Lower lobe of right lung (tissue), 2 donors: ENCODE results near the gene GPBP1L1. TPM values are rescaled to one million over a fixed set of nuclear protein-coding genes. Genes with fewer than 3 reads are reported as not detected.
A peak's percentile ranks its signal among the peaks of the same experiment; 100 is the strongest.

Experiments
- ATAC-seq, 2 donors: fragments of 200-7000 bp; cut with Tn5 transposase; one replicate each; pipeline ENCODE4 v1.9.1; 2020 to 2022; ENCODE audit warnings: mild to moderate bottlenecking in 2 of 2, moderate library complexity in 2 of 2
- DNase-seq: peaks from one replicate; pipeline ENCODE4 v3.0.0-alpha.2; 2020
- H3K27ac ChIP-seq: fragments of 200-600 bp; one replicate; pipeline ENCODE4 v1.8.0; 2022
- H3K27me3 ChIP-seq: fragments of 200-600 bp; one replicate; pipeline ENCODE4 v1.8.0; 2022; ENCODE audit warnings: low read depth
- H3K36me3 ChIP-seq: fragments of 200-600 bp; one replicate; pipeline ENCODE4 v1.8.0; 2022; ENCODE audit warnings: mild to moderate bottlenecking
- H3K4me1 ChIP-seq: fragments of 200-600 bp; one replicate; pipeline ENCODE4 v1.8.0; 2022
- H3K4me3 ChIP-seq: fragments of 200-600 bp; one replicate; pipeline ENCODE4 v1.8.0; 2022; ENCODE audit warnings: mild to moderate bottlenecking
- H3K9me3 ChIP-seq: fragments of 200-600 bp; one replicate; pipeline ENCODE4 v1.8.0; 2022
- intact Hi-C: fragments of 100-400 bp; cut with DNase I; formaldehyde crosslinking; loops from one replicate; pipeline ENCODE4 v1.11.0; 2022
- total RNA-seq: library from RNA; stranded (reverse); fragmentation: NEBNext Ultra II Directional; extraction: Animal tissue kit (Norgen Biotek cat#: 25700); gene quantifications from one replicate; pipeline ENCODE4 v1.2.1, GENCODE V29; 2021
- TF ChIP-seq, protein P1 (sequence below): fragments of 200-600 bp; IDR thresholded peaks from one replicate; pipeline ENCODE4 v1.8.0; 2022; ENCODE audit warnings: antibody characterized with exemption, mild to moderate bottlenecking
- donor health status: DM: no; HTN: yes; CAD: no; lungs with severe emphysema.

GPBP1L1 gene
- total RNA-seq, 1 donor from 2014 or later: 146 TPM

DNA sequence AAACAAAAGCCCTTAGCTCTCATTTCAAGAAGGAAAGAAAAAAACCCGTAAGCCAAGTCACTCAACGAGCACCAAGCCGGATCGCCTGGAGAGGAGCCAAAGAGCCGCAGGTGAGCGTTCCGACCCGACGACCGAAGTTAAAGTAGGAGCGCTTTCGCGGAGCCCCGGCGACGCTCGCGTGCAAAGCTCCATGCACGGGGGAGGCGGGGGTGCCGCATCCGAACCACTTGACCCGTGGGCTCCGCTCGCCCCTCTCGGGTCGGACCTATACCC lies 382 bp downstream of the GPBP1L1 start:
- Histone ChIP-seq H3K27ac (peak overlapping the region; percentile 96), H3K27me3 (no peaks in the 10 kb centered on the region), H3K9me3 (no peaks in the 10 kb centered on the region), H3K4me3 (peak overlapping the region; percentile 91), H3K4me1 (peaks cover 51% of the 10 kb centered on the region), H3K36me3 (peaks cover 1% of the 10 kb centered on the region)
- peak; percentile 84 for DNase-seq
- TF ChIP-seq, protein P1, sequence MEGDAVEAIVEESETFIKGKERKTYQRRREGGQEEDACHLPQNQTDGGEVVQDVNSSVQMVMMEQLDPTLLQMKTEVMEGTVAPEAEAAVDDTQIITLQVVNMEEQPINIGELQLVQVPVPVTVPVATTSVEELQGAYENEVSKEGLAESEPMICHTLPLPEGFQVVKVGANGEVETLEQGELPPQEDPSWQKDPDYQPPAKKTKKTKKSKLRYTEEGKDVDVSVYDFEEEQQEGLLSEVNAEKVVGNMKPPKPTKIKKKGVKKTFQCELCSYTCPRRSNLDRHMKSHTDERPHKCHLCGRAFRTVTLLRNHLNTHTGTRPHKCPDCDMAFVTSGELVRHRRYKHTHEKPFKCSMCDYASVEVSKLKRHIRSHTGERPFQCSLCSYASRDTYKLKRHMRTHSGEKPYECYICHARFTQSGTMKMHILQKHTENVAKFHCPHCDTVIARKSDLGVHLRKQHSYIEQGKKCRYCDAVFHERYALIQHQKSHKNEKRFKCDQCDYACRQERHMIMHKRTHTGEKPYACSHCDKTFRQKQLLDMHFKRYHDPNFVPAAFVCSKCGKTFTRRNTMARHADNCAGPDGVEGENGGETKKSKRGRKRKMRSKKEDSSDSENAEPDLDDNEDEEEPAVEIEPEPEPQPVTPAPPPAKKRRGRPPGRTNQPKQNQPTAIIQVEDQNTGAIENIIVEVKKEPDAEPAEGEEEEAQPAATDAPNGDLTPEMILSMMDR: no peak
- ATAC-seq: peak; percentile 0 to 8
- intact Hi-C loops: no loop called here

DNA sequence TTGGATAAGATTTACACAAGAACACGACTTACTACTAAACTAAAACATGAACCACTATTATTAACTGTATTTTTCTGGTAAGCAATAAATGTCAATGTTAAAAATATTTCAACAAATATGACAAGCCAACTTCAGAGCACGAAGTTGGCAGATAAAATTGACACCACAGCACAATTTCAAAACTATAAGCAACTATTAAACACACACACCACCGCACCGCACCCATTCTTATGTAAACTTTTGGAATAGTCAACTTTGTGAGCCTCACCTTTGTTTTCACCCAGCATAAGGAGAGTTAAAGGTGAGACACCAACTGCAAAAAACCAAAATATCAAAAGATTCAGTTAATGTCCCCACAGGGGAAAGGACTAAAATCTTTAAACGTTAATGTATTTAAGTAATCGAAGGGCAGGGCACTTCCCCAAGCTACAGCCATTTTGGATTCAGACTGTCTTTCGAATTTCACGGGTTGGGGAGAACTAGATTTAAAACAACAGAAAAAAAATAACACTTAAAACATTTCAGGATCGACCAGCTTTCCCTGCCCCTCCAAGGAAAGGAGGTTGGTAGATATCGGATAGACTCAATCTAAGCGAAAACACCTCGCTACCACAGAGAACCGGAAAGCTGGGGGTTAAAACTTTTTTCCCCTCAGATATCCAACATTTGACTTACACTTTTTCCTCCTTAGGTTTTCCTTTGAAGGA lies 872 bp downstream of the GPBP1L1 start:
- no peak for ATAC-seq
- H3K4me1 ChIP-seq: peaks cover 55% of the 10 kb centered on the region
- H3K36me3 ChIP-seq: no peaks in the 10 kb centered on the region
- intact Hi-C loops: no loop called here
- no peaks in the 10 kb centered on the region for H3K9me3 ChIP-seq
- DNase-seq: no peak
- H3K4me3 ChIP-seq: peak overlapping the region; percentile 91
- TF ChIP-seq, protein P1: no peak
- peak overlapping the region; percentile 96 for H3K27ac ChIP-seq
- H3K27me3 ChIP-seq: no peaks in the 10 kb centered on the region

DNA sequence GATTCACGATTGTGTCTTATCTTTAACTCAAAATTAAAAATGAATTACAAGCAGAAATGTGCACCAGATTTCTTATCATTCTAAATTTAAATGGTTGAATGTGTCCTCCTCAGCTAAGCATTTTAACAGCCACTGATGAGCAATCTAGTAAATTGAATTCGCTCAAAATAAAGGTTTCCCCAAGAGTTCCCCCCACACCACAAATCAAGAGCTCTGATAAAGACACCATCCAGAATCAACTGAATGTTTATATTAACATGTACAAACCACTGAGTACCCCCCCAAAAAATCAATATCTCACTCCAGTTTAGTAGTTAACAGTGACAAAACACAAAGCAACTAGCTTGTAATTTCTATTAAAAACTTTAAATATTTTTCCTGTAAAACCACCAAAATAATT lies 1.9 kb downstream of the GPBP1L1 start:
- Histone ChIP-seq H3K9me3 (no peaks in the 10 kb centered on the region), H3K4me3 (peak overlapping the region; percentile 91), H3K4me1 (peaks cover 64% of the 10 kb centered on the region), H3K27ac (no peak overlapping the region), H3K36me3 (no peaks in the 10 kb centered on the region), H3K27me3 (no peaks in the 10 kb centered on the region)
- ATAC-seq: no peak
- intact Hi-C loops: no loop called here
- no peak for DNase-seq
- TF ChIP-seq, protein P1: no peak

DNA sequence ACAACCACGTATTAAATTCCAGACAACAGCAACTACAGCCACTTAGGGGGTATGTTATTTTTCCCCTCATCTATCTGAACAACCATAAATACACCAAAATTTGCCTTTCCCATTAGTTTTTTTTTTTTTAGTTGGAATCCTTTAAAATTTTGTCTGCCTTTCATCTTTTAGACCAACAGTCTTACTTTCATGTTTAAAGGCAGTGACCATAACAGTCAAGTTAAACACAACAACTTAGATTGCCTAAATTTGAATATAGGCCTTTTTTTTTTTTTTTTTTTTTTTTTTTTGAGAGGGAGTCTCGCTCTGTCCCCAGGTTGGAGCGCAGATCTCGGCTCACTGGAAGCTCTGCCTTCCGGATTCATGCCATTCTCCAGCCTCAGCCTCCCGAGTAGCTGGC lies 3.4 kb downstream of the GPBP1L1 start:
- no peak for ATAC-seq
- no peaks in the 10 kb centered on the region for H3K27me3 ChIP-seq
- H3K4me3 ChIP-seq: no peak overlapping the region
- intact Hi-C loops: no loop called here
- no peaks in the 10 kb centered on the region for H3K9me3 ChIP-seq
- TF ChIP-seq, protein P1: no peak
- peaks cover 68% of the 10 kb centered on the region for H3K4me1 ChIP-seq
- no peaks in the 10 kb centered on the region for H3K36me3 ChIP-seq
- H3K27ac ChIP-seq: no peak overlapping the region
- no peak for DNase-seq

DNA sequence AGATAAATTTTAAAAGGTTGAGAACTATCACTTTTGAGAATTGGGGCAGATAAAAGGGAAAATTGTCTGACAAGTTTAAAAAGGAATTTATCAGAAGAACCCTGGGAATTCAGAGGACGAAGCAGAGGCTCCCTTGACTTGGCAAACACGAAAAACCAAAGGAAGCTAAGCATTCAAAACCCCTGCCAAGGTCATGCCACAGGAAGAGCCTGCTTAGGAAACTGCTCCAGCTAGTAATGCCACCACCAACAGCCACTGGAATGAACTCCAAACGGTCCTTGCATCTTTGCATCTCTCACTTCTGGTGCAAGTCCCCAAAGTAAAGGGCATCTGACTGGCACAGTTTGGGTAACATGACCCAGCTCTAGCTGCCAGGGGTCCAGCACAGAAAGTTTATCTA lies 7.2 kb downstream of the GPBP1L1 start:
- intact Hi-C loops: no loop called here
- peaks cover 94% of the 10 kb centered on the region for H3K4me1 ChIP-seq
- DNase-seq: no peak

More for the DNA sequence above, 7.2 kb downstream of the GPBP1L1 start:
- no peaks in the 10 kb centered on the region for H3K36me3 ChIP-seq
- TF ChIP-seq, protein P1: no peak
- no peaks in the 10 kb centered on the region for H3K9me3 ChIP-seq
- no peak overlapping the region for H3K4me3 ChIP-seq
- H3K27ac ChIP-seq: no peak overlapping the region
- no peaks in the 10 kb centered on the region for H3K27me3 ChIP-seq
- ATAC-seq: no peak
